Activated T-helper 1 cell treated with Interleukin-2 at 50 U/mL for 16 hours (primary cell): ENCODE results near the gene KBTBD4.
A peak's percentile ranks its signal among the peaks of the same experiment; 100 is the strongest.
"Not testable (repeated sequence)": the region's sequence is repeated elsewhere in the genome, so short reads cannot be mapped to it uniquely, and the experiment has no call there.

Experiments used
- DNase-seq: peaks from one replicate; pipeline ENCODE4 v3.0.0-alpha.2; 2020; ENCODE audit warnings: low read depth

Gene KBTBD4

GRCh38 chr11:47589977-47590861, 11.4 kb upstream of the KBTBD4 start:
- DNase-seq = no peak

GRCh38 chr11:47589584-47589976, 10.8 kb upstream of the KBTBD4 start:
- no peak for DNase-seq

GRCh38 chr11:47589118-47589517, 10.3 kb upstream of the KBTBD4 start:
- DNase-seq = no peak

GRCh38 chr11:47587723-47588326, 9.1 kb upstream of the KBTBD4 start:
- DNase-seq = no peak

- DNase-seq = no peak
Observed at GRCh38 chr11:47587039-47587716, 8.4 kb upstream of the KBTBD4 start.

- DNase-seq = no peak
Observed at GRCh38 chr11:47586098-47586855, 7.5 kb upstream of the KBTBD4 start, which contains the start of gene FAM180B. TSS of gene FAM180B (plus strand) at chr11:47586678. CDS start at chr11:47586769, 91 bp downstream.

- DNase-seq = no peak
Observed at GRCh38 chr11:47583844-47584243, 5.1 kb upstream of the KBTBD4 start.

- DNase-seq = no peak
Observed at GRCh38 chr11:47577460-47578041, 1.2 kb downstream of the KBTBD4 start.

GRCh38 chr11:47573321-47573720, 5.4 kb downstream of the KBTBD4 start:
- DNase-seq = no peak

GRCh38 chr11:47572715-47573255, 6.0 kb downstream of the KBTBD4 start:
- no peak for DNase-seq

- no peak for DNase-seq
Observed at GRCh38 chr11:47571895-47572294, 6.9 kb downstream of the KBTBD4 start.

GRCh38 chr11:47571357-47571729, 7.4 kb downstream of the KBTBD4 start:
- no peak for DNase-seq

GRCh38 chr11:47570651-47571356, 8.0 kb downstream of the KBTBD4 start:
- no peak for DNase-seq

GRCh38 chr11:47569646-47570045, 9.1 kb downstream of the KBTBD4 start:
- DNase-seq = no peak

GRCh38 chr11:47566149-47566698, 12.5 kb downstream of the KBTBD4 start:
- no peak for DNase-seq

- peak; percentile 46 for DNase-seq
Observed at GRCh38 chr11:47565340-47566148, 13.2 kb downstream of the KBTBD4 start, which contains the start of gene PTPMT1. TSS of gene PTPMT1 (plus strand) at chr11:47565599. CDS start at chr11:47565623, 24 bp downstream.

GRCh38 chr11:47564933-47565339, 13.8 kb downstream of the KBTBD4 start:
- no peak for DNase-seq

GRCh38 chr11:47564366-47564765, 14.4 kb downstream of the KBTBD4 start:
- DNase-seq = not testable (repeated sequence)

GRCh38 chr11:47562393-47562792, 16.4 kb downstream of the KBTBD4 start:
- not testable (repeated sequence) for DNase-seq
